ENCODE data around the gene KRTAP5-3.
"Not testable (repeated sequence)": the region's sequence is repeated elsewhere in the genome, so short reads cannot be mapped to it uniquely, and the experiment has no call there.

GRCh38 chr11:1607156-1607845 lies 962 bp downstream of the KRTAP5-3 start:
- not testable (repeated sequence) for TF ChIP-seq EZH2 (IDR thresholded peaks at IDR 0.05; ENCODE audit: borderline replicate concordance, insufficient read depth, low read length, poor library complexity, severe bottlenecking); CTCF (IDR thresholded peaks at IDR 0.05; ENCODE audit: poor library complexity, severe bottlenecking); POLR2AphosphoS5 (IDR thresholded peaks at IDR 0.05); RAD21 (conservative IDR thresholded peaks at IDR 0.05); REST (IDR thresholded peaks at IDR 0.05; ENCODE audit: borderline replicate concordance); SMC3 (conservative IDR thresholded peaks at IDR 0.05; ENCODE audit: poor library complexity); MXI1 (conservative IDR thresholded peaks at IDR 0.05; ENCODE audit: poor library complexity, severe bottlenecking)
